ENCODE measurements around the gene CPXM2. TPM values are rescaled to one million over a fixed set of nuclear protein-coding genes. Genes with fewer than 3 reads are reported as not detected.

Gene CPXM2
- polyA plus RNA-seq, 2 donors, result 1.5 to 4.2 TPM

- Histone ChIP-seq H3K4me1 (ENCODE audit: control insufficient read depth in 2 of 2, insufficient read depth in 2 of 2, low read length in 1 of 2) (peaks cover 8 to 27% of the 10 kb centered on the region in 2 donors), H3K27me3 (ENCODE audit: control insufficient read depth in 1 of 2, insufficient read depth in 2 of 2, low read length in 2 of 2) (no peaks in the 10 kb centered on the region), H3K9me3 (ENCODE audit: control insufficient read depth in 2 of 2, insufficient read depth in 1 of 2, low read depth in 1 of 2, low read length in 1 of 2) (no peaks in the 10 kb centered on the region), H3K36me3 (ENCODE audit: control insufficient read depth in 2 of 2, insufficient read depth in 2 of 2, low read length in 1 of 2) (no peaks in the 10 kb centered on the region), H3K4me3 (ENCODE audit: low read depth in 1 of 2, low read length in 2 of 2) (no peak overlapping the region), H3K27ac (ENCODE audit: low read depth in 2 of 2, low read length in 1 of 2) (peak overlapping the region; percentile 42 to 66)
- 62 to 70% methylated on average over 5 of the region's 5 CpGs for WGBS, 2 donors
Observed at GRCh38 chr10:123883673-123884320, 7.8 kb downstream of the CPXM2 start.

- no peaks in the 10 kb centered on the region for H3K27me3 ChIP-seq (ENCODE audit: control insufficient read depth in 1 of 2, insufficient read depth in 2 of 2, low read length in 2 of 2)
- H3K36me3 ChIP-seq (ENCODE audit: control insufficient read depth in 2 of 2, insufficient read depth in 2 of 2, low read length in 1 of 2), result no peaks in the 10 kb centered on the region
- H3K9me3 ChIP-seq (ENCODE audit: control insufficient read depth in 2 of 2, insufficient read depth in 1 of 2, low read depth in 1 of 2, low read length in 1 of 2), result no peaks in the 10 kb centered on the region
- peak overlapping the region in 1 of 2 donors; percentile 37 for H3K27ac ChIP-seq (ENCODE audit: low read depth in 2 of 2, low read length in 1 of 2)
- H3K4me1 ChIP-seq (ENCODE audit: control insufficient read depth in 2 of 2, insufficient read depth in 2 of 2, low read length in 1 of 2), result peaks cover 8 to 29% of the 10 kb centered on the region in 2 donors
- WGBS, 2 donors, result 90 to 91% methylated on average over 10 of the region's 10 CpGs
- H3K4me3 ChIP-seq (ENCODE audit: low read depth in 1 of 2, low read length in 2 of 2), result no peak overlapping the region
Observed at GRCh38 chr10:123882681-123883445, 8.7 kb downstream of the CPXM2 start.

GRCh38 chr10:123882177-123882576 is 9.4 kb downstream of the CPXM2 start:
- 56 to 63% methylated on average over 4 of the region's 4 CpGs for WGBS, 2 donors
- H3K4me1 ChIP-seq (ENCODE audit: control insufficient read depth in 2 of 2, insufficient read depth in 2 of 2, low read length in 1 of 2), result peaks cover 8 to 30% of the 10 kb centered on the region in 2 donors
- no peaks in the 10 kb centered on the region for H3K36me3 ChIP-seq (ENCODE audit: control insufficient read depth in 2 of 2, insufficient read depth in 2 of 2, low read length in 1 of 2)
- no peak overlapping the region for H3K4me3 ChIP-seq (ENCODE audit: low read depth in 1 of 2, low read length in 2 of 2)
- peak overlapping the region in 1 of 2 donors; percentile 18 for H3K27ac ChIP-seq (ENCODE audit: low read depth in 2 of 2, low read length in 1 of 2)
- H3K9me3 ChIP-seq (ENCODE audit: control insufficient read depth in 2 of 2, insufficient read depth in 1 of 2, low read depth in 1 of 2, low read length in 1 of 2), result peaks cover 0 to 3% of the 10 kb centered on the region in 2 donors
- no peaks in the 10 kb centered on the region for H3K27me3 ChIP-seq (ENCODE audit: control insufficient read depth in 1 of 2, insufficient read depth in 2 of 2, low read length in 2 of 2)

- Histone ChIP-seq H3K27me3 (ENCODE audit: control insufficient read depth in 1 of 2, insufficient read depth in 2 of 2, low read length in 2 of 2) (no peaks in the 10 kb centered on the region), H3K27ac (ENCODE audit: low read depth in 2 of 2, low read length in 1 of 2) (no peak overlapping the region), H3K4me3 (ENCODE audit: low read depth in 1 of 2, low read length in 2 of 2) (no peak overlapping the region), H3K4me1 (ENCODE audit: control insufficient read depth in 2 of 2, insufficient read depth in 2 of 2, low read length in 1 of 2) (peaks cover 1 to 23% of the 10 kb centered on the region in 2 donors), H3K9me3 (ENCODE audit: control insufficient read depth in 2 of 2, insufficient read depth in 1 of 2, low read depth in 1 of 2, low read length in 1 of 2) (peaks cover 0 to 3% of the 10 kb centered on the region in 2 donors), H3K36me3 (ENCODE audit: control insufficient read depth in 2 of 2, insufficient read depth in 2 of 2, low read length in 1 of 2) (no peaks in the 10 kb centered on the region)
- WGBS, 2 donors, result 77 to 80% methylated on average over 10 of the region's 10 CpGs
Observed at GRCh38 chr10:123879606-123880257, 11.9 kb downstream of the CPXM2 start.

GRCh38 chr10:123878666-123879303 is 12.8 kb downstream of the CPXM2 start:
- peaks cover 0 to 3% of the 10 kb centered on the region in 2 donors for H3K9me3 ChIP-seq (ENCODE audit: control insufficient read depth in 2 of 2, insufficient read depth in 1 of 2, low read depth in 1 of 2, low read length in 1 of 2)
- WGBS, 2 donors, result 73 to 83% methylated on average over 7 of the region's 7 CpGs
- no peak overlapping the region for H3K27ac ChIP-seq (ENCODE audit: low read depth in 2 of 2, low read length in 1 of 2)
- H3K27me3 ChIP-seq (ENCODE audit: control insufficient read depth in 1 of 2, insufficient read depth in 2 of 2, low read length in 2 of 2), result no peaks in the 10 kb centered on the region
- H3K36me3 ChIP-seq (ENCODE audit: control insufficient read depth in 2 of 2, insufficient read depth in 2 of 2, low read length in 1 of 2), result no peaks in the 10 kb centered on the region
- H3K4me1 ChIP-seq (ENCODE audit: control insufficient read depth in 2 of 2, insufficient read depth in 2 of 2, low read length in 1 of 2), result peaks cover 0 to 18% of the 10 kb centered on the region in 2 donors
- no peak overlapping the region for H3K4me3 ChIP-seq (ENCODE audit: low read depth in 1 of 2, low read length in 2 of 2)

- H3K27me3 ChIP-seq (ENCODE audit: control insufficient read depth in 1 of 2, insufficient read depth in 2 of 2, low read length in 2 of 2), result no peaks in the 10 kb centered on the region
- H3K27ac ChIP-seq (ENCODE audit: low read depth in 2 of 2, low read length in 1 of 2), result peak overlapping the region in 1 of 2 donors; percentile 48
- no peaks in the 10 kb centered on the region for H3K36me3 ChIP-seq (ENCODE audit: control insufficient read depth in 2 of 2, insufficient read depth in 2 of 2, low read length in 1 of 2)
- peaks cover 2 to 7% of the 10 kb centered on the region in 2 donors for H3K4me1 ChIP-seq (ENCODE audit: control insufficient read depth in 2 of 2, insufficient read depth in 2 of 2, low read length in 1 of 2)
- no peak overlapping the region for H3K4me3 ChIP-seq (ENCODE audit: low read depth in 1 of 2, low read length in 2 of 2)
- no peaks in the 10 kb centered on the region for H3K9me3 ChIP-seq (ENCODE audit: control insufficient read depth in 2 of 2, insufficient read depth in 1 of 2, low read depth in 1 of 2, low read length in 1 of 2)
- 45 to 62% methylated on average over 8 of the region's 8 CpGs for WGBS, 2 donors
Observed at GRCh38 chr10:123870260-123870659, 21.3 kb downstream of the CPXM2 start.

- Histone ChIP-seq H3K9me3 (ENCODE audit: control insufficient read depth in 2 of 2, insufficient read depth in 1 of 2, low read depth in 1 of 2, low read length in 1 of 2) (no peaks in the 10 kb centered on the region), H3K4me1 (ENCODE audit: control insufficient read depth in 2 of 2, insufficient read depth in 2 of 2, low read length in 1 of 2) (peaks cover 4 to 11% of the 10 kb centered on the region in 2 donors), H3K4me3 (ENCODE audit: low read depth in 1 of 2, low read length in 2 of 2) (no peak overlapping the region), H3K27ac (ENCODE audit: low read depth in 2 of 2, low read length in 1 of 2) (peak overlapping the region in 1 of 2 donors; percentile 29), H3K27me3 (ENCODE audit: control insufficient read depth in 1 of 2, insufficient read depth in 2 of 2, low read length in 2 of 2) (no peaks in the 10 kb centered on the region), H3K36me3 (ENCODE audit: control insufficient read depth in 2 of 2, insufficient read depth in 2 of 2, low read length in 1 of 2) (no peaks in the 10 kb centered on the region)
- 64% methylated on average over 7 of the region's 7 CpGs for WGBS, 2 donors
Observed at GRCh38 chr10:123869020-123869414, 22.6 kb downstream of the CPXM2 start.

- Histone ChIP-seq H3K27me3 (ENCODE audit: control insufficient read depth in 1 of 2, insufficient read depth in 2 of 2, low read length in 2 of 2) (no peaks in the 10 kb centered on the region), H3K4me1 (ENCODE audit: control insufficient read depth in 2 of 2, insufficient read depth in 2 of 2, low read length in 1 of 2) (peaks cover 11 to 18% of the 10 kb centered on the region in 2 donors), H3K9me3 (ENCODE audit: control insufficient read depth in 2 of 2, insufficient read depth in 1 of 2, low read depth in 1 of 2, low read length in 1 of 2) (no peaks in the 10 kb centered on the region), H3K27ac (ENCODE audit: low read depth in 2 of 2, low read length in 1 of 2) (peak overlapping the region; percentile 66 to 71), H3K4me3 (ENCODE audit: low read depth in 1 of 2, low read length in 2 of 2) (no peak overlapping the region), H3K36me3 (ENCODE audit: control insufficient read depth in 2 of 2, insufficient read depth in 2 of 2, low read length in 1 of 2) (no peaks in the 10 kb centered on the region)
- 52 to 53% methylated on average over 15 of the region's 15 CpGs for WGBS, 2 donors
Observed at GRCh38 chr10:123868038-123869019, 23.3 kb downstream of the CPXM2 start.
